Measurements from ENCODE around the gene ARX. TPM values are rescaled to one million over a fixed set of nuclear protein-coding genes. Genes with fewer than 3 reads are reported as not detected.

Gene ARX
- total and polyA plus RNA-seq, 2 donors (not counting 3 experiments of a cell fraction or from before 2014, with no cell fraction given) = not detected

- FAIRE-seq (no peak), DNase-seq (ENCODE audit: low read depth, low spot score) (no peak)
- Histone ChIP-seq H3K9ac (replicated peaks; ENCODE audit: extremely low read depth, insufficient read depth, low read length) (no peak overlapping the region), H3K27me3 (ENCODE audit: control insufficient read depth in 2 of 2, insufficient read depth in 2 of 2, low read length in 2 of 2) (no peaks in the 10 kb centered on the region), H4K20me1 (replicated peaks; ENCODE audit: control insufficient read depth, extremely low read depth, insufficient read depth, low read length) (no peaks in the 10 kb centered on the region), H3K9me3 (replicated peaks; ENCODE audit: control insufficient read depth, insufficient read depth, low read length) (no peaks in the 10 kb centered on the region), H2AFZ (ENCODE audit: low read depth, low read length) (no peak overlapping the region), H3K4me1 (ENCODE audit: control insufficient read depth, extremely low read depth, insufficient read depth, low read length) (no peaks in the 10 kb centered on the region), H3K27ac (ENCODE audit: insufficient read depth, low read depth, low read length) (no peak overlapping the region), H3K9me1 (replicated peaks; ENCODE audit: control insufficient read depth, extremely low read depth, insufficient read depth, low read length) (no peaks in the 10 kb centered on the region), H3K4me2 (ENCODE audit: insufficient read depth, low read length) (no peak overlapping the region), H3K79me2 (ENCODE audit: control insufficient read depth, insufficient read depth, low read length) (no peaks in the 10 kb centered on the region), H3K4me3 (replicated peaks in 1 of 3; ENCODE audit: insufficient read depth in 1 of 3, low read depth in 1 of 3, low read length in 3 of 3) (no peak overlapping the region), H3K36me3 (ENCODE audit: control insufficient read depth in 2 of 2, extremely low read depth in 1 of 2, insufficient read depth in 2 of 2, low read length in 2 of 2) (no peaks in the 10 kb centered on the region)
- no peak for TF ChIP-seq JUN (IDR thresholded peaks at IDR 0.05; ENCODE audit: borderline replicate concordance, insufficient read depth, insufficient read length, low read depth)
- no peak for TF ChIP-seq POLR2A (IDR thresholded peaks at IDR 0.05; ENCODE audit: low read depth, low read length)
- no peak for TF ChIP-seq EZH2 (IDR thresholded peaks at IDR 0.05; ENCODE audit: borderline replicate concordance, low read depth, low read length, severe bottlenecking)
- no peak for TF ChIP-seq FOS (IDR thresholded peaks at IDR 0.05; ENCODE audit: borderline replicate concordance, insufficient read depth, low read length)
- TF ChIP-seq POLR2AphosphoS5 (IDR thresholded peaks at IDR 0.05; ENCODE audit: insufficient read depth, low read depth, low read length) = no peak
- no peak for TF ChIP-seq GATA2 (IDR thresholded peaks at IDR 0.05; ENCODE audit: insufficient read depth, insufficient read length, low read depth, low read length)
- no peak for TF ChIP-seq MYC (IDR thresholded peaks at IDR 0.05; ENCODE audit: low read depth, low read length)
- no TSS peak for BruUV-seq (replicated peaks)
- dilution Hi-C loops (cut with MboI; ENCODE audit: extremely low pct_ligation_motif_present, low sequenced_read_pairs) (no loop called here), intact Hi-C loops (cut with micrococcal nuclease) (no loop called here)
- ChIA-PET POLR2A (no interaction called here), CTCF (no interaction called here)
Measured at GRCh38 chrX:24954732-24955131, 61.0 kb downstream of the ARX start.

Small RNA genes within 50 kb of the gene (small RNA-seq; reads per million reads assigned to genes)
- not detected for gene RN7SL91P (ENCODE audit: insufficient read depth, insufficient read length, low read depth, low replicate concordance)
